NCI-H526 (cell line): Measurements from ENCODE around the gene DNASE1L2.

ENCODE experiments used
- DNase-seq, 2 experiments: peaks; one replicate each; lab custom pipeline; 2025; lab: John Stamatoyannopoulos, UW

The DNASE1L2 gene

DNA sequence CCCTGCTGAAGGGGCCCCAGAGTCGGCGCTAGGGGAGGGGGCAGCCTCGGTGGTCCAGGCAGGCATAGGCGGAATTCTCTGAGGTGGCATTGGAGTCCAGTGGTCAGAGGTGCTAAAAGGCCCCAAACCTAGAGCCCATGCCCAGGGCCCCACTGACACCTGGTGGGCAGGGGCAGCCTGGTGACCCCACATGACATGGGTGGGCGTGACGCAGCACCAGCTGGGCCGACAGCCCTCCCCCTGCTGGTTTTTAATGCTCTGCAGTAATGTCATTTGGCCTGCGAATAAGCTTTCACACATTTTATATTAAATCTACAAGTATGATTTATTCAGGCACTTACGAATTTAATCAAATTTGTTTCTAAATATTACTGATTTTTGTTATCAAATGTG is 33.8 kb downstream of the DNASE1L2 start:
- no peak for DNase-seq

DNA sequence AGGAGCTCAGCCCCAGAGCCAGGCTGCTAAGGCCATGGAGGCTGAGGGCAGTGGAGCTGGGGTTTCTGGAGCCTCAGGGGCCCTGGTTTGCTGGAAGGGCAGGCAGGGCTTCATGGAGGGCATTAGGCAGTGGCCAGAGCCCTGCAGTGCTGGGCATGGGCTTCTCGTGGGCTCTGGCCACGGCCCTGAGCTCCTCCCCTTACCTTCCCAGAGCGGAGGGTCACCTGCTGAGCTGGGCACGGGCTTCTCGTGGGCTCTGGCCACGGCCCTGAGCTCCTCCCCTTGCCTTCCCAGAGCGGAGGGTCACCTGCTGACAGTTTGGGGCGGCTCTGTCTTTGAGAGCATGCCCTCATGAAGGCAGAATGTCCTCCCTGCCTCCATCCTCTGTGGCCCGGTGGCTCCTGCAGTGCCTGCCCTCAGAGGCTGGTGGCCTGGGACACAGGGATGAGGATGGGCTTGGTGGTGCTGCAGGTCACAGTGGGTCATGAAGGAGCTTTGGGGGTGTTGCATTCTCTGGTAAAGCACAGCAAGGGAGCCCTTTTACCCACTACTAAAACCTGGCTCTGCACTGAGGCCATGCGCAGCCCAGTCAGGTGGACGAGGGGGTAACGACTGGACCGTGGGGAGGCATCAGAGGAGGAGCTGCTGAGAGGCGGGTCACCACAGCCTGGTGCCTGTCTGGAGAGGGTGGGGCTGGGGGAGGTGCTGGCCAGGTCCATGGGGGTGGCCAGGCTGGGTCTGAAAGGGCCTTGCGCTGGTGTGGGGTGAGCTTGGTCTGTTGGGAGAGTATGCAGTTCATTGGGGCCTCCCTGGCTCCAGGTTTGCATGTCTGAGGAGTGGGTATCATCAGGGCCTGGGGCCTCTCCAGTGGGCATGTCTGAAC is 34.6 kb downstream of the DNASE1L2 start:
- no peak for DNase-seq

GRCh38 chr16:2271848-2272461 is 35.7 kb downstream of the DNASE1L2 start:
- no peak for DNase-seq

GRCh38 chr16:2273484-2273883 is 37.2 kb downstream of the DNASE1L2 start:
- DNase-seq = no peak

GRCh38 chr16:2273931-2274330 is 37.7 kb downstream of the DNASE1L2 start:
- DNase-seq = no peak

DNA sequence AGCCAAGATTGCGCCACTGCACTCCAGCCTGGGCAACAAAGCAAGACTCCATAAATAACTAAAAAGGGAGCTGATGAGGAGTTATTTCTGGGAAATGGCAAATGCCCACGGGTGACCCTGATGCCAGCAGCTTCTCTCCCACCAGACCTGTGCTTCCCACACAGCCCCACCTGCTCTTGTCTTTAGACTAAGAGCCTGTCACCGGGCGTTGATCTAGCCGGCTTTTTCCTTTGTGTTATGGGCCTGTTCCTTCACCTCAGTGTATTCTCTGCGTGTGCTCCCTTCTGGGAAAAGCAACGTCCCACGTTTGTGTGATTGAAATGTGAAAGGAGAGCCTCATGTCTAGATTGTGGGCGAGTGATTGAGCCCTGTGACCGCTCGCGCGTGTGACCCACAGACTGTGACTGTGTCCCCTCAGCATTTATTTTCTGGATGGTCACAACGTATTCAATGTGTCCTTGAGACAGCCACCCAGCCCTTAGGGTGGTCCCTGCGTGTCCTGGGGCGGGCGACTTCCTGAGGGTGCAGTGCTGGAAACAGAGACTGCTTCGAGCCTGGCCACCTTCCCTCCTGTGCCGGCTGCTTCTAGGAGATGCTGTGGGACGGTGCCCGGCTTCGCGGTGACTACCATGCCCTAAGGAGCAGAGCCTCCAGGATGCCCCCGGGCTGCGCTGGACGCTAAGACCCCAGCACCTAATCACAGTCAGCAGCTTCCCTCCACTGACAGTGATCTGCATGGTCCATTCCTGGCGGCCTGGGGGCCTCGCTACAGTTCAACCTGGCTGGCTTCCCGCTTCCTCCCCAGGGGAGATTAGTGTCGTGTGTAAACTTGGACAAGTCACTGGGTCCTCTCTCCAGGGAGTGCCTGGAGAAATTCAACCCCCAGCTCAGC is 39.5 kb downstream of the DNASE1L2 start:
- no peak for DNase-seq

- no peak for DNase-seq
These were observed 40.3 kb downstream of the DNASE1L2 start for GRCh38 chr16:2276368-2277195.

- DNase-seq = no peak
These were observed 41.4 kb downstream of the DNASE1L2 start for GRCh38 chr16:2277466-2278271.

- no peak for DNase-seq
These were observed 42.0 kb downstream of the DNASE1L2 start for GRCh38 chr16:2278272-2278608.

DNA sequence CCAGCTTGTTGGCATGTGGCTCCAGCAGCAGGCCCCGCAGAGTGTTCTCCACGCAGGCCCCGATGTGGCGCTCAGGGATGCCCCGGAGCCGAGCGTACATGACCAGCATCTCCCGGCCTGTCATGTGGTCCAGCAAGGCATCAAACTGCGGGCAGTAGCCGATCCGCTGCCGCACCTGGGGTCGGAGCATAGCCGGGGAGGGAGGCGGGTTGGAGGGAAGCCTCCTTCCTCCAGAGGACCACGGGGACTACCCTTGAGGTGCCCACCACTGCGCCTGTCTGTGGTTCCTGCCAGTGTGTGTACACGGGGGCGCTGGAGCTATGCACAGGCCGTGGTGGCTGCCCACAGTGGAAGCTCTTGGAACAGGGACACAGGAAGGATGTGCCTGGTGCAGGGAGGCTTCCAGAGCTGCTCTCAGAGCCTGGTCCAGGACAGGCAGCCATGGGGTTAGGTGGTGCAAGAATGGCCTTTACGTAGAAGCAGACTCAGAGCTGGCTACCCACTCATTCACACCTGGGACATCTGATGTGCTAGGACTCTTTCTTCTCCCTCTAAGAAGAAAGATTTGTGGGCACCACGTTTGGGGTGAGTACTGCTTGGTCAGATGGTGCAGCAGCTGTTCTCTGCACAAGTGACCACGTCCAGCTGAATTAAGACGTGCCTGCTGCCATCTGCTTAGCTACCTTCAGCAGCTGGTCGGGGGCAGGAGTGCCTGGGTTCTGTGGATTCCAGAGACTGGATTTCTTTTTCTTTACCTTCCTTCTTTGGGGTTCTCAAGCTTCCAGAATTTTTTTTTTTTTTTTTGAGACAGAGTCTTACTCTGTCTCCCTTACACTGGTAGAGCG is 42.9 kb downstream of the DNASE1L2 start:
- DNase-seq = no peak

- DNase-seq = no peak
These were observed 44.2 kb downstream of the DNASE1L2 start for GRCh38 chr16:2280461-2280860.

- DNase-seq = no peak
These were observed 44.8 kb downstream of the DNASE1L2 start for GRCh38 chr16:2280981-2281542.

GRCh38 chr16:2282262-2282661 is 46.0 kb downstream of the DNASE1L2 start:
- DNase-seq = no peak

DNA sequence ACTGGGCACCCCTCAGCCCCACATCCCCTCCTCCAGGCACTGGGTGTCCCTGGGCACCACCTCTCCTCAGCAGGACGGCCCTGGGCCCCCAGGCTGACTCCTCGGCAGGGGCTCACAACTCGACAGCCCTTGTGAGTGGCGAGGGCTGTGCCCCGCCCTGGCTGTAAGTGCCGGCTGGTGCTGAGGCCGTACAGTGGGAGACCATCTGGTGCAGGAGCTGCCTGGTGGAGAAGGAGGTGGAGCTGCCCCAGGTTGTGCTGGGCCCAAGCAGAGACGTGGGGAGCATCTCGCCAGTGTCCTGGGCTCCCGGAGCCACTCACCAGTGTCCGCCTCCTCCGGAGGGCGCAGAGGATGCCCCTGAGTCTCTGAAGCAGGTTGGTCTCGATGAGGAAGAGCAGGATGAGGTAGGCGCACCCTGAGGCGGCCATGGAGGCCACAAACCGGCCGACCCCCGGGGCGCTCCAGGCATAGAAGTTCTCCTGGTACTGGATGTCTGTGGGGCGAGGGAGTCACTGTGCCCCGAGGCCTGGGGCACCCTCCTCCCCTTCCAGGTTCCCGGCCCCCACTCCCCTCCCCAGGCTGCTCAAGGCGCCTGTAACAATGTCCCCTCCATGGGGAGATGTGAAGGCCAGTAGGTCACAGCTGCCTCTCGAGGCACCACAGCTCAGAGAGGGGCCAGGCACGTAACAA is 46.8 kb downstream of the DNASE1L2 start:
- no peak for DNase-seq

- no peak for DNase-seq
These were observed 47.9 kb downstream of the DNASE1L2 start for GRCh38 chr16:2284001-2284770.

DNA sequence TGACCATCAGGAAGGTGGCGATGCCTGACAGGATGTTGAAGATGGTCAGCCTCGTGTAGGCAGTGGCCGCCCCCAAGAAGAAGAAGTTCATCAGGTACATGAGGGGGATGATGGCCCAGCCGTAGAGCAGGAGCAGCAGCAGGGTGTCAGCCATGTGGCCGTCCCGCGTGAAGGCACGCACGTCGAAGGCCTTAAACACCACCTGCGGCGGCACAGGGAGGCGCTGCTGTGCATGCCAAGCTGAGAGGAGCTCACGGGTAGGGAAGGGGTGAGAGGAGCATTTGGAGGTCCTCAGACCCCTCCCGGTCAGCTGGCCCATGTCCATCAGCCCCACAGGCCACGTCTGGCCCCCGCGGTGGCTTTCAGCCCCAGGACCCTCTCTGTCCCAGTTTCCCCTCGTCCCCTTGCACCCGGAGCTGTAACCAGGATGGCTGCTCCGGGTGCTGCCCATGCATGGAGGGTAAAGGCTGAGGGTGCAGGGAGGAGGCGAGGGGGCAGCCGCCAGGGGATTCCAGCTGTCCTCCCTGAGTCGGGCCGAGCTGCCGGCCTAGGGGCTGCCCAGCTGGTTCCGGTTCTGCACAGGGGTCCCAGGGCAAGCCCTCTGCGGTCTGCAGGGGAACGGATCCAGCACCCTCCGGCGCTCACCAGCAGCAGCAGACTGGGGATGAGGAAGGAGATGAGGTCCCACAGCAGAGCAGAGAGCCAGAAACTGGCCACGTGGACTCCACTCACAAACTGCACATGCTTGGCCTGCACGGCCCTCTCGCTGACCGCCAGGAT is 48.7 kb downstream of the DNASE1L2 start:
- no peak for DNase-seq

DNA sequence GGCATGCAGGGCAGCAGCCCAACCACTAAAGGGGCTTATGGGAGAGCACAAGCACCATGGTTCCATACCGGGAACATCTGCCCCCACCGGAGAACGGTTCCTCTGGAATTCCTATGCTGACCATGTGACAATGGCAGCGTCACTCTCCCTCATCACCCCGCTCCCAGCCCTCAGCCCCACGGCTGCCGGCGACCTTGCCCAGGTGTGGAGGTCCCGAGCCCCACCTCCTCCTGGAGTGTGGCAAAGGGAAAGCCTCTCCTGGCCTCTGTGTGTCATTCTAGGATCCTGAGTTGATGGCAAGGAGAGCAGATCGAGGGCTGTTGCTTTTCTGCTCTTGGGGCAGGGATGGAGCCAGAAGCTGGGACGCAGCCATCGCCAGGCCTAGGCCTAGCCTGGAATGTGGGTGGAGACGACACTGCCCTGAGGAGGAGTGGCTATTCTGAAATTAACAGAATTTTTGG is 49.5 kb downstream of the DNASE1L2 start:
- DNase-seq = no peak
